ENCODE results near the gene MAP2K3. TPM values are rescaled to one million over a fixed set of nuclear protein-coding genes. Genes with fewer than 3 reads are reported as not detected.
A peak's percentile ranks its signal among the peaks of the same experiment; 100 is the strongest.

MAP2K3 gene
- total and polyA plus RNA-seq, 10 of the 15 experiments (the other 5 are each of a cell fraction or from before 2014, with no cell fraction given) = 0.71 to 39.4 (median 18.6) TPM

GRCh38 chr17:21289175-21289901 lies 4.8 kb downstream of the MAP2K3 start:
- peak overlapping the region; percentile 47; the same call in 1 of the 2 replicates for H3K9ac ChIP-seq (ENCODE audit: control insufficient read depth, insufficient read depth, low read length)
- ChIA-PET POLR2A (interaction anchor here (1.2 kb wide), 1 partner anchor 13 kb away, joined by 3 read pairs; no protein-coding TSS in a partner anchor), SMC1A (ENCODE audit: uncharacterized antibody, unreplicated experiment) (interaction anchor here (1.5 kb wide), 1 partner anchor 13 kb away, joined by 5 read pairs; no protein-coding TSS in a partner anchor), CTCF (interaction anchor here (0.7 to 5.7 kb wide), 4 partner anchors 162 to 224 kb away, joined by 3 to 38 read pairs (median 18); partner anchors contain the start of gene DHRS7B), RAD21 (ENCODE audit: unreplicated experiment) (no interaction called here)
- ATAC-seq (no peak), FAIRE-seq (no peak), DNase-seq (ENCODE audit: low read depth, low spot score) (no peak)
- peaks cover 27% of the 10 kb centered on the region for H3K4me1 ChIP-seq (ENCODE audit: control insufficient read depth, insufficient read depth, low read length)
- peak overlapping the region; percentile 94; the same call in 1 of the 2 replicates for H3K4me3 ChIP-seq
- no peaks in the 10 kb centered on the region; the same call in 1 of the 2 replicates for H4K20me1 ChIP-seq (ENCODE audit: control insufficient read depth, insufficient read depth)
- peaks cover 56% of the 10 kb centered on the region for H3K79me2 ChIP-seq (ENCODE audit: control insufficient read depth, insufficient read depth, low read length)
- H3K27me3 ChIP-seq (replicated peaks in 1 of 2; ENCODE audit: control insufficient read depth in 2 of 2, insufficient read depth in 2 of 2, low read length in 1 of 2) = no peaks in the 10 kb centered on the region
- H3K27ac ChIP-seq (ENCODE audit: control insufficient read depth, insufficient read depth) = peak overlapping the region; percentile 90
- peak overlapping the region; percentile 88 for H3K4me2 ChIP-seq (ENCODE audit: control insufficient read depth, insufficient read depth)
- in situ Hi-C loops (cut with MboI) = no loop called here
- no TSS peak for BruUV-seq (replicated peaks)
- peaks cover 0 to 7% of the 10 kb centered on the region in 2 experiments; a peak in 2 of 4 replicates for H3K36me3 ChIP-seq (ENCODE audit: control insufficient read depth in 2 of 2, insufficient read depth in 2 of 2, low read length in 1 of 2)
- H3K9me3 ChIP-seq (replicated peaks; ENCODE audit: control insufficient read depth, insufficient read depth, low read length) = no peaks in the 10 kb centered on the region; the same call in 2 of the 3 replicates
- 75% methylated on average over 11 of the region's 11 CpGs for WGBS (ENCODE audit: insufficient coverage, insufficient replicate concordance, low lambda C conversion rate, missing lambda C conversion rate)
- intact Hi-C loops (cut with micrococcal nuclease; ENCODE audit: unreplicated experiment) = loop anchor here (5.0 kb wide), 3 partner anchors 77 to 247 kb away; partner anchors contain the start of genes DHRS7B, TMEM11 and USP22
- no peak overlapping the region for H2AFZ ChIP-seq (ENCODE audit: control insufficient read depth, low read depth, low read length)
- TF ChIP-seq MEF2B (IDR thresholded peaks at IDR 0.05; ENCODE audit: partially characterized antibody, poor library complexity, severe bottlenecking) = no peak
- TF ChIP-seq HDGF (IDR thresholded peaks at IDR 0.05) = no peak
- TF ChIP-seq CBFB (IDR thresholded peaks at IDR 0.05; ENCODE audit: low read depth) = no peak
- TF ChIP-seq E4F1 (IDR thresholded peaks at IDR 0.05; ENCODE audit: borderline replicate concordance, partially characterized antibody) = no peak
- no peak for TF ChIP-seq LARP7 (IDR thresholded peaks at IDR 0.05)
- TF ChIP-seq SKIL (IDR thresholded peaks at IDR 0.05; ENCODE audit: low read depth, poor library complexity, severe bottlenecking) = no peak
- TF ChIP-seq E2F8 (IDR thresholded peaks at IDR 0.05; ENCODE audit: low read depth, partially characterized antibody) = no peak
- TF ChIP-seq CBX5 (IDR thresholded peaks at IDR 0.05; ENCODE audit: low read depth) = no peak
- no peak for TF ChIP-seq MTA3 (IDR thresholded peaks at IDR 0.05; ENCODE audit: borderline replicate concordance, low read length)
- TF ChIP-seq ASH2L (IDR thresholded peaks at IDR 0.05; ENCODE audit: borderline replicate concordance, low read depth) = no peak
- TF ChIP-seq MTA2 (IDR thresholded peaks at IDR 0.05; ENCODE audit: low read depth) = no peak
- no peak for TF ChIP-seq POLR2A (IDR thresholded peaks at IDR 0.05; ENCODE audit: low read depth, low read length)
